K562 (cell line): ENCODE measurements around the gene NR5A2. TPM values are rescaled to one million over a fixed set of nuclear protein-coding genes. Genes with fewer than 3 reads are reported as not detected.
A peak's percentile ranks its signal among the peaks of the same experiment; 100 is the strongest.

ENCODE experiments used
- BRD9 ChIP-seq: fragments of 450-650 bp; IDR thresholded peaks from 2 replicates; pipeline ENCODE4 v1.6.1; 2018; ENCODE audit warnings: low read depth; ENCODE audit not compliant: partially characterized antibody
- DIDO1 ChIP-seq: fragments of 450-650 bp; IDR thresholded peaks from 2 replicates; pipeline ENCODE4 v1.6.1; 2016; ENCODE audit warnings: low read depth, missing biosample characterization, missing genetic modification characterization
- FOXM1 ChIP-seq, 2 experiments: fragments of 450-650 bp in 1 of 2; sonication (generic) in 1 of 2; formaldehyde crosslinking in 1 of 2; IDR thresholded peaks; 2 replicates each; pipeline versions ENCODE4 v1.6.1 to v1.9.0; 2017 to 2022; ENCODE audit warnings: low read depth in 2 of 2, mild to moderate bottlenecking in 2 of 2, missing genetic modification reagents in 1 of 2, moderate library complexity in 1 of 2
- KAT8 ChIP-seq: fragments of 450-650 bp; IDR thresholded peaks from 2 replicates; pipeline ENCODE4 v1.6.1; 2016; ENCODE audit warnings: low read depth, mild to moderate bottlenecking
- RFX5 ChIP-seq: IDR thresholded peaks from 2 replicates; pipeline ENCODE4 v1.6.1; 2011; ENCODE audit warnings: low read depth, mild to moderate bottlenecking, improper control_type of control experiment, low read length
- SETDB1 ChIP-seq: IDR thresholded peaks from one replicate; pipeline ENCODE4 v1.6.1; 2012; ENCODE audit warnings: low read length, control low read depth, inconsistent platforms
- SRSF3 ChIP-seq: fragments of 200-400 bp; formaldehyde crosslinking; IDR thresholded peaks from 2 replicates; pipeline ENCODE4 v1.6.1; 2016; ENCODE audit warnings: mild to moderate bottlenecking, low read length, moderate library complexity; ENCODE audit not compliant: insufficient read depth
- STAG1 ChIP-seq: sonication (generic); formaldehyde crosslinking; IDR thresholded peaks from 2 replicates; pipeline ENCODE4 v1.5.0; 2020; ENCODE audit warnings: missing genetic modification reagents, borderline replicate concordance
- TCF3 ChIP-seq: sonication (generic); formaldehyde crosslinking; IDR thresholded peaks from 2 replicates; pipeline ENCODE4 v1.4.0; 2020; ENCODE audit warnings: mild to moderate bottlenecking, missing genetic modification reagents
- ZFP36 ChIP-seq: fragments of 150-350 bp; IDR thresholded peaks from 2 replicates; pipeline ENCODE4 v1.6.1; 2018; ENCODE audit warnings: low read length, low read depth; ENCODE audit not compliant: partially characterized antibody
- ZNF354B ChIP-seq: fragments of 250-450 bp; sonication (Bioruptor Pico); IDR thresholded peaks from 2 replicates; pipeline ENCODE4 v1.4.0; 2020
- ZNF436 ChIP-seq: fragments of 250-450, 450-650 bp; sonication (Bioruptor Pico); formaldehyde crosslinking; IDR thresholded peaks from 2 replicates; pipeline ENCODE4 v1.7.0; 2020; ENCODE audit warnings: mild to moderate bottlenecking
- ZNF695 ChIP-seq: fragments of 450-650 bp; formaldehyde crosslinking; IDR thresholded peaks from 2 replicates; pipeline ENCODE4 v1.4.0; 2020; ENCODE audit warnings: mild to moderate bottlenecking, moderate library complexity
- polyA plus RNA-seq, 8 experiments: library from polyadenylated mRNA; depleted of rRNA in 4 of 8; stranded (reverse) in 5 of 8; unstranded in 3 of 8; fragments of >200 nt; fragmentation: Nextera tagmentation in 2 of 8; fragmentation: Illumina TruSeq in 1 of 8; extraction: Ambion mirVana in 2 of 8; extraction: Trizol in 1 of 8; gene quantifications; 2 replicates each; pipeline versions ENCODE4 v1.2.1 to v1.2.3, GENCODE V29; 2011 to 2014; ENCODE audit warnings: inconsistent platforms in 1 of 8, missing spikeins in 1 of 8
- total RNA-seq, 7 experiments: library from RNA; depleted of rRNA in 6 of 7; stranded (reverse); fragments of >200 nt in 6 of 7; fragmentation: Illumina TruSeq in 2 of 7; extraction: Trizol in 2 of 7; gene quantifications; 2 replicates each; pipeline versions ENCODE4 v1.2.1 to v1.2.3, GENCODE V29; 2011 to 2021; ENCODE audit warnings: low replicate concordance in 1 of 7
- TF ChIP-seq, protein P1 (sequence below): sonication (generic); formaldehyde crosslinking; IDR thresholded peaks from 2 replicates; pipeline ENCODE4 v1.8.1; 2023; ENCODE audit warnings: mild to moderate bottlenecking, missing genetic modification reagents
- TF ChIP-seq, protein P2 (sequence below): sonication (generic); formaldehyde crosslinking; IDR thresholded peaks from 2 replicates; pipeline ENCODE4 v1.8.0; 2023; ENCODE audit warnings: mild to moderate bottlenecking, missing genetic modification reagents
- TF ChIP-seq, protein P3 (sequence below): sonication (generic); formaldehyde crosslinking; IDR thresholded peaks from 2 replicates; pipeline ENCODE4 v1.5.0; 2020; ENCODE audit warnings: missing genetic modification reagents
- TF ChIP-seq, protein P4 (sequence below): fragments of 450-650 bp; formaldehyde crosslinking; IDR thresholded peaks from 2 replicates; pipeline ENCODE4 v1.4.0; 2022; ENCODE audit warnings: mild to moderate bottlenecking, moderate library complexity
- TF ChIP-seq, protein P5 (sequence below): fragments of 450-650 bp; IDR thresholded peaks from 2 replicates; pipeline ENCODE4 v1.6.1; 2016; ENCODE audit warnings: low read depth, mild to moderate bottlenecking, moderate library complexity

The NR5A2 gene
- total and polyA plus RNA-seq, 9 of the 15 experiments (the other 6 are each of a cell fraction or from before 2014, with no cell fraction given), result 0.13 to 0.40 (median 0.29) TPM

DNA sequence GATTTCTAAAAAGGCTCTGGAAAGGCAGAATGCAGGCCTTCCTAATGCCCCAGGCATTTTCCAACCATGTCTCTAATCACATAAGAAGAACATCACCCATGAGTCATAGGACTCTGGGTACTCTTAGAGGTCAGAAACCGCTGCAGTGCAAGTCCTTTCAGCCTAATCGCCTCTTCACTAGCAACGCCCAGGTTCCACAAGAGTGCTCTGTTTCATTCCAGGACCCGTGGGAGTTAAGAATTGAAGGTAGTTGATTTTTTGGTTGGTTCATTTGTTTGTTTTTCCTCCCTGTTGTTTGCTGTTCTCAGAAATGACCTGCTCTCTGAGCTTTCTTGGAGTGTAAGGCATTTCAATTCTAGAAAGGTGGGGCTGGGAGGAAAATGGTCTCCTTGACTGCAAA lies 123.2 kb downstream of the NR5A2 start (continued):
- TF ChIP-seq RFX5 (no peak), SETDB1 (no peak), TCF3 (no peak), BRD9 (peak; percentile 51), ZNF695 (CRISPR knock-in tag) (no peak), DIDO1 (tag) (no peak), ZFP36 (no peak), SRSF3 (no peak), ZNF436 (CRISPR knock-in tag) (no peak), KAT8 (no peak), FOXM1 (IDR thresholded peaks at IDR 0.05; ENCODE audit: low read depth) (no peak), FOXM1 (CRISPR knock-in tag; IDR thresholded peaks at IDR 0.05; ENCODE audit: low read depth) (no peak), STAG1 (no peak), ZNF354B (CRISPR knock-in tag) (no peak)
- TF ChIP-seq, protein P1, sequence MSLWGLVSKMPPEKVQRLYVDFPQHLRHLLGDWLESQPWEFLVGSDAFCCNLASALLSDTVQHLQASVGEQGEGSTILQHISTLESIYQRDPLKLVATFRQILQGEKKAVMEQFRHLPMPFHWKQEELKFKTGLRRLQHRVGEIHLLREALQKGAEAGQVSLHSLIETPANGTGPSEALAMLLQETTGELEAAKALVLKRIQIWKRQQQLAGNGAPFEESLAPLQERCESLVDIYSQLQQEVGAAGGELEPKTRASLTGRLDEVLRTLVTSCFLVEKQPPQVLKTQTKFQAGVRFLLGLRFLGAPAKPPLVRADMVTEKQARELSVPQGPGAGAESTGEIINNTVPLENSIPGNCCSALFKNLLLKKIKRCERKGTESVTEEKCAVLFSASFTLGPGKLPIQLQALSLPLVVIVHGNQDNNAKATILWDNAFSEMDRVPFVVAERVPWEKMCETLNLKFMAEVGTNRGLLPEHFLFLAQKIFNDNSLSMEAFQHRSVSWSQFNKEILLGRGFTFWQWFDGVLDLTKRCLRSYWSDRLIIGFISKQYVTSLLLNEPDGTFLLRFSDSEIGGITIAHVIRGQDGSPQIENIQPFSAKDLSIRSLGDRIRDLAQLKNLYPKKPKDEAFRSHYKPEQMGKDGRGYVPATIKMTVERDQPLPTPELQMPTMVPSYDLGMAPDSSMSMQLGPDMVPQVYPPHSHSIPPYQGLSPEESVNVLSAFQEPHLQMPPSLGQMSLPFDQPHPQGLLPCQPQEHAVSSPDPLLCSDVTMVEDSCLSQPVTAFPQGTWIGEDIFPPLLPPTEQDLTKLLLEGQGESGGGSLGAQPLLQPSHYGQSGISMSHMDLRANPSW (CRISPR knock-in tag), result no peak
- TF ChIP-seq, protein P2, sequence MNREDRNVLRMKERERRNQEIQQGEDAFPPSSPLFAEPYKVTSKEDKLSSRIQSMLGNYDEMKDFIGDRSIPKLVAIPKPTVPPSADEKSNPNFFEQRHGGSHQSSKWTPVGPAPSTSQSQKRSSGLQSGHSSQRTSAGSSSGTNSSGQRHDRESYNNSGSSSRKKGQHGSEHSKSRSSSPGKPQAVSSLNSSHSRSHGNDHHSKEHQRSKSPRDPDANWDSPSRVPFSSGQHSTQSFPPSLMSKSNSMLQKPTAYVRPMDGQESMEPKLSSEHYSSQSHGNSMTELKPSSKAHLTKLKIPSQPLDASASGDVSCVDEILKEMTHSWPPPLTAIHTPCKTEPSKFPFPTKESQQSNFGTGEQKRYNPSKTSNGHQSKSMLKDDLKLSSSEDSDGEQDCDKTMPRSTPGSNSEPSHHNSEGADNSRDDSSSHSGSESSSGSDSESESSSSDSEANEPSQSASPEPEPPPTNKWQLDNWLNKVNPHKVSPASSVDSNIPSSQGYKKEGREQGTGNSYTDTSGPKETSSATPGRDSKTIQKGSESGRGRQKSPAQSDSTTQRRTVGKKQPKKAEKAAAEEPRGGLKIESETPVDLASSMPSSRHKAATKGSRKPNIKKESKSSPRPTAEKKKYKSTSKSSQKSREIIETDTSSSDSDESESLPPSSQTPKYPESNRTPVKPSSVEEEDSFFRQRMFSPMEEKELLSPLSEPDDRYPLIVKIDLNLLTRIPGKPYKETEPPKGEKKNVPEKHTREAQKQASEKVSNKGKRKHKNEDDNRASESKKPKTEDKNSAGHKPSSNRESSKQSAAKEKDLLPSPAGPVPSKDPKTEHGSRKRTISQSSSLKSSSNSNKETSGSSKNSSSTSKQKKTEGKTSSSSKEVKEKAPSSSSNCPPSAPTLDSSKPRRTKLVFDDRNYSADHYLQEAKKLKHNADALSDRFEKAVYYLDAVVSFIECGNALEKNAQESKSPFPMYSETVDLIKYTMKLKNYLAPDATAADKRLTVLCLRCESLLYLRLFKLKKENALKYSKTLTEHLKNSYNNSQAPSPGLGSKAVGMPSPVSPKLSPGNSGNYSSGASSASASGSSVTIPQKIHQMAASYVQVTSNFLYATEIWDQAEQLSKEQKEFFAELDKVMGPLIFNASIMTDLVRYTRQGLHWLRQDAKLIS (CRISPR knock-in tag), result no peak
- TF ChIP-seq, protein P3, sequence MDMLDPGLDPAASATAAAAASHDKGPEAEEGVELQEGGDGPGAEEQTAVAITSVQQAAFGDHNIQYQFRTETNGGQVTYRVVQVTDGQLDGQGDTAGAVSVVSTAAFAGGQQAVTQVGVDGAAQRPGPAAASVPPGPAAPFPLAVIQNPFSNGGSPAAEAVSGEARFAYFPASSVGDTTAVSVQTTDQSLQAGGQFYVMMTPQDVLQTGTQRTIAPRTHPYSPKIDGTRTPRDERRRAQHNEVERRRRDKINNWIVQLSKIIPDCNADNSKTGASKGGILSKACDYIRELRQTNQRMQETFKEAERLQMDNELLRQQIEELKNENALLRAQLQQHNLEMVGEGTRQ (CRISPR knock-in tag), result no peak
- TF ChIP-seq, protein P4, sequence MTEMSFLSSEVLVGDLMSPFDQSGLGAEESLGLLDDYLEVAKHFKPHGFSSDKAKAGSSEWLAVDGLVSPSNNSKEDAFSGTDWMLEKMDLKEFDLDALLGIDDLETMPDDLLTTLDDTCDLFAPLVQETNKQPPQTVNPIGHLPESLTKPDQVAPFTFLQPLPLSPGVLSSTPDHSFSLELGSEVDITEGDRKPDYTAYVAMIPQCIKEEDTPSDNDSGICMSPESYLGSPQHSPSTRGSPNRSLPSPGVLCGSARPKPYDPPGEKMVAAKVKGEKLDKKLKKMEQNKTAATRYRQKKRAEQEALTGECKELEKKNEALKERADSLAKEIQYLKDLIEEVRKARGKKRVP (CRISPR knock-in tag), result no peak
- TF ChIP-seq, protein P5, sequence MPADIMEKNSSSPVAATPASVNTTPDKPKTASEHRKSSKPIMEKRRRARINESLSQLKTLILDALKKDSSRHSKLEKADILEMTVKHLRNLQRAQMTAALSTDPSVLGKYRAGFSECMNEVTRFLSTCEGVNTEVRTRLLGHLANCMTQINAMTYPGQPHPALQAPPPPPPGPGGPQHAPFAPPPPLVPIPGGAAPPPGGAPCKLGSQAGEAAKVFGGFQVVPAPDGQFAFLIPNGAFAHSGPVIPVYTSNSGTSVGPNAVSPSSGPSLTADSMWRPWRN, result no peak
